SK-N-SH (cell line): Measurements from ENCODE around the gene DLL4. TPM values are rescaled to one million over a fixed set of nuclear protein-coding genes. Genes with fewer than 3 reads are reported as not detected.

Experiments used
- CTCF ChIA-PET: fragments of 300-600, 350-600 bp; formaldehyde crosslinking; extraction: SDS; loops from one replicate; lab custom pipeline; 2021; lab: Yijun Ruan, JAX
- POLR2A ChIA-PET: fragments of 350-600 bp; sonication (Branson Sonifier 250); formaldehyde crosslinking; extraction: SDS; loops from one replicate; lab custom pipeline; 2020; ENCODE audit warnings: antibody characterized with exemption, inconsistent platforms; lab: Yijun Ruan, JAX
- DNase-seq: peaks from one replicate; pipeline ENCODE4 v3.0.0; 2012
- H2AFZ ChIP-seq: fragments of 200-600 bp; sonication (generic); 2 replicates; pipeline ENCODE4 v1.8.1; 2016; ENCODE audit warnings: antibody characterized with exemption, mild to moderate bottlenecking, low read depth
- H3F3A ChIP-seq: fragments of 200-600 bp; sonication (generic); replicated peaks from 2 replicates; pipeline ENCODE3; 2016; ENCODE audit warnings: antibody characterized with exemption, mild to moderate bottlenecking; ENCODE audit not compliant: insufficient read depth
- H3K27ac ChIP-seq, 2 experiments: fragments of 200-500 bp in 1 of 2; fragments of 200-600 bp in 1 of 2; sonication (Bioruptor generic) in 1 of 2; sonication (generic), shearing (Covaris generic) in 1 of 2; 2 replicates each; pipeline versions ENCODE4 v1.5.1 to v1.6.1; 2014 to 2016; ENCODE audit warnings: low read depth in 2 of 2, inconsistent platforms in 1 of 2, low read length in 1 of 2, mild to moderate bottlenecking in 1 of 2, mixed read lengths in 1 of 2
- H3K27me3 ChIP-seq: fragments of 200-600 bp; sonication (generic), shearing (Covaris generic); 2 replicates; pipeline ENCODE4 v1.6.1; 2016; ENCODE audit warnings: mixed run types; ENCODE audit not compliant: insufficient read depth
- H3K36me3 ChIP-seq, 2 experiments: fragments of 200-500 bp in 1 of 2; fragments of 200-600 bp in 1 of 2; sonication (Bioruptor generic) in 1 of 2; sonication (generic) in 1 of 2; replicated peaks in 1 of 2; 2 replicates each; pipeline versions ENCODE3 to v1.5.1; 2014 to 2016; ENCODE audit warnings: low read length in 1 of 2, mild to moderate bottlenecking in 1 of 2; ENCODE audit not compliant: insufficient read depth in 2 of 2, control insufficient read depth in 1 of 2
- H3K4me1 ChIP-seq, 2 experiments: fragments of 200-500 bp in 1 of 2; fragments of 200-600 bp in 1 of 2; sonication (Bioruptor generic) in 1 of 2; sonication (generic), shearing (Covaris generic) in 1 of 2; 2 replicates each; pipeline versions ENCODE4 v1.5.1 to v1.6.1; 2014 to 2016; ENCODE audit warnings: low read depth in 1 of 2, low read length in 1 of 2, mixed run types in 1 of 2; ENCODE audit not compliant: insufficient read depth in 2 of 2, control insufficient read depth in 1 of 2
- H3K4me2 ChIP-seq: fragments of 200-600 bp; sonication (generic), shearing (Covaris generic); 2 replicates; pipeline ENCODE4 v1.6.1; 2017; ENCODE audit warnings: mixed run types
- H3K4me3 ChIP-seq, 2 experiments: fragments of 200-500 bp in 1 of 2; fragments of 200-600 bp in 1 of 2; sonication (Bioruptor generic) in 1 of 2; sonication (generic), shearing (Covaris generic) in 1 of 2; 2 replicates each; pipeline versions ENCODE4 v1.5.1 to v1.8.1; 2014 to 2016; ENCODE audit warnings: low read depth in 2 of 2, inconsistent platforms in 1 of 2, low read length in 1 of 2, mild to moderate bottlenecking in 1 of 2, mixed read lengths in 1 of 2, moderate library complexity in 1 of 2
- H3K79me2 ChIP-seq: fragments of 200-600 bp; sonication (generic); 2 replicates; pipeline ENCODE4 v1.8.1; 2017; ENCODE audit warnings: mild to moderate bottlenecking; ENCODE audit not compliant: insufficient read depth
- H3K9ac ChIP-seq: fragments of 200-600 bp; sonication (generic); 2 replicates; pipeline ENCODE4 v1.6.1; 2017; ENCODE audit warnings: mixed run types
- H3K9me2 ChIP-seq: fragments of 200-600 bp; sonication (generic); 2 replicates; pipeline ENCODE4 v1.6.1; 2017; ENCODE audit warnings: mixed run types
- H3K9me3 ChIP-seq: fragments of 200-600 bp; sonication (generic); 2 replicates; pipeline ENCODE4 v1.6.1; 2017; ENCODE audit warnings: mixed run types, mild to moderate bottlenecking, moderate library complexity
- H4K20me1 ChIP-seq: fragments of 200-600 bp; sonication (generic); 2 replicates; pipeline ENCODE4 v1.6.1; 2017; ENCODE audit warnings: mild to moderate bottlenecking, mixed run types; ENCODE audit not compliant: insufficient read depth
- CHD2 ChIP-seq: fragments of 150-350 bp; IDR thresholded peaks from 2 replicates; pipeline ENCODE4 v1.6.1; 2018; ENCODE audit warnings: low read length; ENCODE audit not compliant: partially characterized antibody
- ELF1 ChIP-seq: IDR thresholded peaks from 2 replicates; pipeline ENCODE4 v1.4.0; 2012
- FOSL2 ChIP-seq: IDR thresholded peaks from 2 replicates; pipeline ENCODE4 v1.4.0; 2012; ENCODE audit warnings: low read depth, mild to moderate bottlenecking, moderate library complexity, borderline replicate concordance
- FOXM1 ChIP-seq: IDR thresholded peaks from 2 replicates; pipeline ENCODE4 v1.4.0; 2012; ENCODE audit warnings: low read depth, mild to moderate bottlenecking
- GABPA ChIP-seq: IDR thresholded peaks from 2 replicates; pipeline ENCODE4 v1.4.0; 2012; ENCODE audit warnings: low read depth, mild to moderate bottlenecking
- GATA2 ChIP-seq: sonication (generic); formaldehyde crosslinking; IDR thresholded peaks from 2 replicates; pipeline ENCODE4 v1.5.0; 2020; ENCODE audit warnings: mild to moderate bottlenecking, missing genetic modification reagents
- JUND ChIP-seq: IDR thresholded peaks from 2 replicates; pipeline ENCODE4 v1.4.0; 2012
- NFIC ChIP-seq: IDR thresholded peaks from 2 replicates; pipeline ENCODE4 v1.4.0; 2012; ENCODE audit warnings: borderline replicate concordance
- NRF1 ChIP-seq: IDR thresholded peaks from 2 replicates; pipeline ENCODE4 v1.6.1; 2012; ENCODE audit warnings: low read depth, mild to moderate bottlenecking, low read length
- RAD21 ChIP-seq: IDR thresholded peaks from 2 replicates; pipeline ENCODE4 v1.6.1; 2012; ENCODE audit warnings: mild to moderate bottlenecking, low read length
- RCOR1 ChIP-seq: fragments of 150-350 bp; IDR thresholded peaks from 2 replicates; pipeline ENCODE4 v1.6.1; 2017; ENCODE audit warnings: antibody characterized with exemption, low read length
- RFX5 ChIP-seq: IDR thresholded peaks from 2 replicates; pipeline ENCODE4 v1.6.1; 2012; ENCODE audit warnings: mild to moderate bottlenecking, improper control_type of control experiment, low read length
- RXRA ChIP-seq: IDR thresholded peaks from 2 replicates; pipeline ENCODE4 v1.4.0; 2012; ENCODE audit warnings: low read depth, mild to moderate bottlenecking, borderline replicate concordance
- USF1 ChIP-seq: IDR thresholded peaks from 2 replicates; pipeline ENCODE4 v1.4.0; 2012; ENCODE audit warnings: low read depth, borderline replicate concordance
- USF2 ChIP-seq: fragments of 150-350 bp; IDR thresholded peaks from 2 replicates; pipeline ENCODE4 v1.6.1; 2017; ENCODE audit warnings: antibody characterized with exemption, low read length, low read depth, borderline replicate concordance
- ZBTB33 ChIP-seq: IDR thresholded peaks from 2 replicates; pipeline ENCODE4 v1.4.0; 2012; ENCODE audit warnings: low read depth, borderline replicate concordance
- WGBS: methylation state at CpG from one replicate; pipeline ENCODE4 v1.1.6; 2017; ENCODE audit warnings: low lambda C conversion rate; 5-methylcytosine and 5-hydroxymethylcytosine counted together
- polyA plus RNA-seq, 3 experiments: library from polyadenylated mRNA; depleted of rRNA; stranded (reverse); fragments of >200 nt; gene quantifications; 2 replicates each; pipeline ENCODE4 v1.2.3, GENCODE V29; 2012
- TF ChIP-seq, protein P1 (sequence below): IDR thresholded peaks from 2 replicates; pipeline ENCODE4 v1.4.0; 2012; ENCODE audit warnings: low read depth
- TF ChIP-seq, protein P2 (sequence below): IDR thresholded peaks from 2 replicates; pipeline ENCODE4 v1.6.1; 2012; ENCODE audit warnings: mild to moderate bottlenecking, low read depth, low read length, moderate library complexity

Gene DLL4
- polyA plus RNA-seq, 1 of the 3 experiments (the other 2 are of a cell fraction): 0.03 TPM

DNA sequence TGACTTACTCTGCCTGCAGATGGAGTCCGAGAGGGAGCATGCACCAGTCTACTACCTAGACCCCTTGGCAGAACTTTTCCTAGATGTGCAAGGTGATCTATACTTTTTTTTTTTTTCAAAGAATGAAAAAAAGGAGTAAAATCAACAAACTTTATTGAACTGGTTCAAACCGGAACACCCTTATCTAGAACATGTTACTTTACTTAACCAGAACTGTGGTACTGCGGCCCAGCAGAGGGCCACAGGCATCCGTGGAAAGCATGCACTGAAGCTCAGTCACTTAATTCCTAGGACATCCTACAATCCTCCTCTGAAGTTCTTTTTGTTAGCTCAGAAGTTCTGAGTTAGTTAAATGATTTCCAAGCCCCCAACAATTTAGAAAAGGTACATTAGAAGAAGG is 45.7 kb downstream of the DLL4 start:
- ChIA-PET CTCF (interaction anchor here (0.7 to 2.7 kb wide), 4 partner anchors 33 to 210 kb away, joined by 3 to 17 read pairs (median 3); no protein-coding TSS in a partner anchor), POLR2A (interaction anchor here (1.0 kb wide), 1 partner anchor 21 kb away, joined by 3 read pairs; no protein-coding TSS in a partner anchor)
- DNase-seq: no peak
- H3K9ac ChIP-seq: no peak overlapping the region
- H3K4me1 ChIP-seq: no peaks in the 10 kb centered on the region
- no peaks in the 10 kb centered on the region for H4K20me1 ChIP-seq
- no peaks in the 10 kb centered on the region for H3K27me3 ChIP-seq
- peaks cover 32 to 43% of the 10 kb centered on the region in 2 experiments for H3K36me3 ChIP-seq
- no peaks in the 10 kb centered on the region for H3K9me3 ChIP-seq
- no peak overlapping the region for H3K27ac ChIP-seq
- H3F3A ChIP-seq: peaks cover 3% of the 10 kb centered on the region
- no peak for TF ChIP-seq NRF1
- TF ChIP-seq, protein P1, sequence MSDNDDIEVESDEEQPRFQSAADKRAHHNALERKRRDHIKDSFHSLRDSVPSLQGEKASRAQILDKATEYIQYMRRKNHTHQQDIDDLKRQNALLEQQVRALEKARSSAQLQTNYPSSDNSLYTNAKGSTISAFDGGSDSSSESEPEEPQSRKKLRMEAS: no peak
- TF ChIP-seq GABPA: no peak
- TF ChIP-seq USF1: no peak
- no peak for TF ChIP-seq ZBTB33
- TF ChIP-seq ELF1: no peak
- TF ChIP-seq RCOR1: no peak
- no peak for TF ChIP-seq RXRA
- no peak for TF ChIP-seq JUND
- no peak for TF ChIP-seq RAD21
- no peak for TF ChIP-seq GATA2 (CRISPR knock-in tag)
- TF ChIP-seq RFX5: no peak
- no peak overlapping the region for H3K4me3 ChIP-seq
- no peak overlapping the region for H3K4me2 ChIP-seq
- WGBS: 95% methylated on average over 4 of the region's 4 CpGs
- no peaks in the 10 kb centered on the region for H3K79me2 ChIP-seq
- no peak overlapping the region for H2AFZ ChIP-seq
- no peaks in the 10 kb centered on the region for H3K9me2 ChIP-seq

DNA sequence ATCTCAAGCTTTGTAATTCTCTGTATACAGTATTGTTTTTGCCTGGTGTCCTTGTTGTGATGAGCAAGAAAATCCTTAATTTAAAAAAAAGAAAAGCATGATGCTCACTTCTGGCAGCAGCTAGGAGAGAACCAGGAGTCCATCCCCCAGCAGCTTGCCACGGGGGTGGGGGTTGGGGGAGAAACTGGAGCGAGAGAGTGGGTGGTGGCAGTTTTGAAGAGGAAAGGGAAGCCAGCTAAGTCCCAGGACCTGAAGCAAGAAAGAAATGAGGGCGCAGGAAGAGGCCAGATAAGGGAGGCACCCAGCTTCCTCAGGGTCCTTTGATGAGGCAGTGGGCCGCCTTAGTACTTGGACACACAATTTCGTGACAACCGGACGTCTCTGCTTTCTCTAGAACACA is 47.7 kb downstream of the DLL4 start:
- Histone ChIP-seq H3K27ac (no peak overlapping the region), H3K4me2 (no peak overlapping the region)

More for the DNA sequence above, 47.7 kb downstream of the DLL4 start:
- Histone ChIP-seq H3K4me3 (no peak overlapping the region), H3K9me3 (no peaks in the 10 kb centered on the region), H3K36me3 (peaks cover 50 to 62% of the 10 kb centered on the region in 2 experiments), H3K4me1 (no peaks in the 10 kb centered on the region), H3K79me2 (no peaks in the 10 kb centered on the region), H3F3A (peaks cover 4% of the 10 kb centered on the region), H3K9me2 (no peaks in the 10 kb centered on the region), H3K27me3 (no peaks in the 10 kb centered on the region), H2AFZ (no peak overlapping the region), H3K9ac (no peak overlapping the region), H4K20me1 (no peaks in the 10 kb centered on the region)
- DNase-seq: no peak
- 95% methylated on average over 7 of the region's 7 CpGs for WGBS
- ChIA-PET POLR2A (interaction anchor here (0.9 kb wide), 1 partner anchor 8 kb away, joined by 8 read pairs; no protein-coding TSS in a partner anchor), CTCF (interaction anchor here (1.0 to 2.7 kb wide), 3 partner anchors 14 to 45 kb away, joined by 3 to 17 read pairs (median 5); no protein-coding TSS in a partner anchor)
- no peak for TF ChIP-seq NRF1
- no peak for TF ChIP-seq USF2
- TF ChIP-seq JUND: no peak
- no peak for TF ChIP-seq NFIC
- no peak for TF ChIP-seq FOXM1
- TF ChIP-seq FOSL2: no peak
- no peak for TF ChIP-seq CHD2
- no peak for TF ChIP-seq RAD21
- TF ChIP-seq, protein P2, sequence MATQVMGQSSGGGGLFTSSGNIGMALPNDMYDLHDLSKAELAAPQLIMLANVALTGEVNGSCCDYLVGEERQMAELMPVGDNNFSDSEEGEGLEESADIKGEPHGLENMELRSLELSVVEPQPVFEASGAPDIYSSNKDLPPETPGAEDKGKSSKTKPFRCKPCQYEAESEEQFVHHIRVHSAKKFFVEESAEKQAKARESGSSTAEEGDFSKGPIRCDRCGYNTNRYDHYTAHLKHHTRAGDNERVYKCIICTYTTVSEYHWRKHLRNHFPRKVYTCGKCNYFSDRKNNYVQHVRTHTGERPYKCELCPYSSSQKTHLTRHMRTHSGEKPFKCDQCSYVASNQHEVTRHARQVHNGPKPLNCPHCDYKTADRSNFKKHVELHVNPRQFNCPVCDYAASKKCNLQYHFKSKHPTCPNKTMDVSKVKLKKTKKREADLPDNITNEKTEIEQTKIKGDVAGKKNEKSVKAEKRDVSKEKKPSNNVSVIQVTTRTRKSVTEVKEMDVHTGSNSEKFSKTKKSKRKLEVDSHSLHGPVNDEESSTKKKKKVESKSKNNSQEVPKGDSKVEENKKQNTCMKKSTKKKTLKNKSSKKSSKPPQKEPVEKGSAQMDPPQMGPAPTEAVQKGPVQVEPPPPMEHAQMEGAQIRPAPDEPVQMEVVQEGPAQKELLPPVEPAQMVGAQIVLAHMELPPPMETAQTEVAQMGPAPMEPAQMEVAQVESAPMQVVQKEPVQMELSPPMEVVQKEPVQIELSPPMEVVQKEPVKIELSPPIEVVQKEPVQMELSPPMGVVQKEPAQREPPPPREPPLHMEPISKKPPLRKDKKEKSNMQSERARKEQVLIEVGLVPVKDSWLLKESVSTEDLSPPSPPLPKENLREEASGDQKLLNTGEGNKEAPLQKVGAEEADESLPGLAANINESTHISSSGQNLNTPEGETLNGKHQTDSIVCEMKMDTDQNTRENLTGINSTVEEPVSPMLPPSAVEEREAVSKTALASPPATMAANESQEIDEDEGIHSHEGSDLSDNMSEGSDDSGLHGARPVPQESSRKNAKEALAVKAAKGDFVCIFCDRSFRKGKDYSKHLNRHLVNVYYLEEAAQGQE: no peak
